GM13976 (cell line): ENCODE measurements around the gene PRSS8.

Experiments
- DNase-seq: peaks from one replicate; pipeline ENCODE4 v3.0.0; 2012; ENCODE audit warnings: low spot score
- CTCF ChIP-seq: IDR thresholded peaks from 2 replicates; pipeline ENCODE4 v1.5.1; 2012; ENCODE audit warnings: borderline replicate concordance, mild to moderate bottlenecking; ENCODE audit not compliant: insufficient read depth; ENCODE audit errors: extremely low read depth, missing control alignments, control extremely low read depth
- in situ Hi-C: fragments of 300-500 bp; cut with MboI; formaldehyde crosslinking; loops from one replicate; pipeline ENCODE4 v1.12.0; 2022; ENCODE audit warnings: low sequenced_read_pairs, mixed read lengths, inconsistent platforms; ENCODE audit not compliant: unreplicated experiment

Gene PRSS8

GRCh38 chr16:31131416-31131815 is 4.1 kb downstream of the PRSS8 start:
- in situ Hi-C loops: no loop called here
- DNase-seq: no peak
- TF ChIP-seq CTCF: no peak

GRCh38 chr16:31130899-31131298 is 4.6 kb downstream of the PRSS8 start:
- no peak for DNase-seq
- in situ Hi-C loops: no loop called here
- TF ChIP-seq CTCF: no peak

- in situ Hi-C loops: no loop called here
- TF ChIP-seq CTCF: no peak
- no peak for DNase-seq
These were observed 5.1 kb downstream of the PRSS8 start for GRCh38 chr16:31130336-31130891.

GRCh38 chr16:31129568-31130335 is 5.8 kb downstream of the PRSS8 start:
- DNase-seq: no peak
- no peak for TF ChIP-seq CTCF
- in situ Hi-C loops: no loop called here

GRCh38 chr16:31128711-31129567 is 6.6 kb downstream of the PRSS8 start:
- in situ Hi-C loops: no loop called here
- no peak for DNase-seq
- TF ChIP-seq CTCF: no peak

- TF ChIP-seq CTCF: no peak
- in situ Hi-C loops: no loop called here
- DNase-seq: no peak
These were observed 8.3 kb downstream of the PRSS8 start for GRCh38 chr16:31127182-31127581.
